CD4-positive, alpha-beta T cell treated with Interleukin-17A for 1 hour (primary cell): ENCODE data around the gene DNAJC1.
A peak's percentile ranks its signal among the peaks of the same experiment; 100 is the strongest.

Experiments
- DNase-seq: peaks from one replicate; pipeline ENCODE4 v3.0.0-alpha.2; 2020

The DNAJC1 gene

DNA sequence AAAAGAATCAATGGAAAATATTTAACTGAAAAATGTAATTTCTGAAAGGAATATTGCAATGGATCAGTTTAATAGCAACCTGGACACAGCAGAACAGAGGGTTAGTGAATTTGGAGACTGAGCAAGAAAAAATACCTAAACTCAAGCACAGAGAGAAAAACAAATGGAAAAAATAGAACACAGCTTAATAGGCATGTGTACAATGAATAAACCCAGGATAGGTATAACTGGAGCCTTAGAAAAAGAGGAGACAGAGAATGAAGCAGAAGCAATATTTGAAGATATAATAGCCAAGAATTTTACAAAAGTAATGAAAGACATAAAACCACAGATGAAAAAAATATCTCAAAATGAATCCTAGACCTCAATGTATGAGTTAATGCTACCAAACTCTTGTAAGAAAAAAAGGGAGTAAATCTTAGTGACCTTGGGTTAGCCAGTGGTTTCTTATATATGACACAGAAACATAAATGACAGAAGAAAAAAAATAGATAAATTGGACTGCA is 2.9 kb upstream of the DNAJC1 start:
- DNase-seq: no peak

GRCh38 chr10:22005763-22006162 is 2.2 kb upstream of the DNAJC1 start:
- DNase-seq: no peak

GRCh38 chr10:22003964-22004281 is 393 bp upstream of the DNAJC1 start:
- DNase-seq: no peak

GRCh38 chr10:22002591-22003176 is 846 bp downstream of the DNAJC1 start:
- DNase-seq: peak; percentile 55

- no peak for DNase-seq
Measured at GRCh38 chr10:21995557-21995956, 8.0 kb downstream of the DNAJC1 start.

DNA sequence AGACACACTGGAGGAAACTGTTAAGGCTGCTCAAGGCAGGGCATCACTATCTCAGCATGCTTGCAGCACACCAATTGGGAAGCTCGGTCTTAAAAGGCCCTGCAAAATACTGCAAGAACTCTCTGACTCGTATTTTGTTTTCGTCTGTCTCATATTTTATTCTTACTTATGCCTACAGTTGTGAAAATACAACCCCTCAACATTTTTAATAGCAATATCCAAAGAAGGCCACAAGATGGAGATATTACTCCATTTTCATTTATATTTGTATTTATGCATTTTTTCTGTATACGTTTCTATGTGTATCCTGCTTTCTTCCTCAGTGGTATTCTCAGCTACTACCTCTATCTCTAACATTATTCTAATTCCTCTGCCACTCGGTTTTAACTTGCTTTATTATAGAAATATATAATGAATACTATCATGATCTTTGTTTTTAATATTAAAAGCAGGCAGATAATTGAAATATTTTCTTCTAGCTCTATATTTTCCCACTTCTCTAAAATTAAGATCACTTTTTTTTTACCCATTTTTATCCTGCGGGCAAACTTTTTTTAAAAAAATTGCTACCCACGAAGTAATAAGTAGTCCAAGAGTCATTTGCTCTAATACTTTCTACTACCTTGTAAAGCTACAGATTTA is 10.0 kb downstream of the DNAJC1 start:
- DNase-seq: peak; percentile 67

DNA sequence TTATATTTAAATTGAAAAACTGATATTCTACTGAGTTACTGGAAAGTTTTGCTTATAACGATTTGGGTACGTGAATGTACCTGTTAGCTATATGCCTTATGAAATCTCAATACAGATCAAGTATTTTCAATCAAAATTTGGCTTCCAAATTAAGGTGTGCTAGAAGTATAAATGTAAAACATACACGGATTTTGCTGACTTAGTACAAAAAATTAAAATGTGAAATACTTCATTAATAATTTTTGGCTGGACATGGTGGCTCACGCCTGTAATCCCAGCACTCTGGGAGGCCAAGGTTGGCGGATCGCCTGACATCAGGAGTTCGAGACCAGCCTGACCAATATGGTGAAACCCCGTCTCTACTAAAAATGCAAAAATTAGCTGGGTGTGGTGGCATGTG is 11.7 kb downstream of the DNAJC1 start:
- no peak for DNase-seq

DNA sequence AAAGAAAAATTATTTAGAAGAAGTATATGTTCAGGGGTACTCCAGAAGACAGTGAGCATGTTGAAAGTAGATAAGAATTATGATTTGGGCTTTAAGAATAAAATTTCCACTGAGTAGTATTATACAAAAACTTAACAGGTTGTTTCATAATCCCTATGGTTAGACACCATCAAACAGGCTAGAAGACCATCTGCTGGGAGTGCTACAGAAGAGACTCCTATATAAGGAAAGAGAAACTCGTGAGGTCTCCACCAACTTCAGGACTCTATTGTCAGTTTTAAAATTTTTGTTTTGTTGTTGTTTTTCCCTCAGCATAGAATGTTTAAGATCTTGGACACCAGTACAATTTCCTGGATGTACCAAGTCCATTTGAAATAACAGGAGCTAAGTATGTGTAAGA is 13.1 kb downstream of the DNAJC1 start:
- DNase-seq: no peak

- DNase-seq: peak; percentile 53
Measured at GRCh38 chr10:21989453-21990154, 13.9 kb downstream of the DNAJC1 start.

DNA sequence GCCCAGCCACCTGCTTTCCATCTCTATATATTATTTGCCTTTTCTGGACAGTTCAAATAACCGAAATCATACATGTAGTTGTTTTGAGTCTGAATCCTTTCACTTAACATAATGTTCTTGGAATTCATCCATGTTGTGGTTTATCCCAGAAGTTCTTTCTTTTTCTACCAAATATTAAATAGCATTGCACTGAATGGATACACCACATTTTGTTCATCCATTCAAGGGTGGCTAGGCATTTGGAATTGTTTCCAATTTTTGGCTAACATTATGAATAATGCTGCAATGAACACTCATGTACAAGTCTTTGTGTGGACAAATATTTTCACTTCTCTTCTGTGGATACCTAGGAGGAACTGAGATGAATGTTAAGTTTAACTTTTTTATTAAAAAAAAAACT is 18.0 kb downstream of the DNAJC1 start:
- no peak for DNase-seq

GRCh38 chr10:21981118-21981517 is 22.4 kb downstream of the DNAJC1 start:
- no peak for DNase-seq

- no peak for DNase-seq
Measured at GRCh38 chr10:21980691-21981090, 22.8 kb downstream of the DNAJC1 start.

DNA sequence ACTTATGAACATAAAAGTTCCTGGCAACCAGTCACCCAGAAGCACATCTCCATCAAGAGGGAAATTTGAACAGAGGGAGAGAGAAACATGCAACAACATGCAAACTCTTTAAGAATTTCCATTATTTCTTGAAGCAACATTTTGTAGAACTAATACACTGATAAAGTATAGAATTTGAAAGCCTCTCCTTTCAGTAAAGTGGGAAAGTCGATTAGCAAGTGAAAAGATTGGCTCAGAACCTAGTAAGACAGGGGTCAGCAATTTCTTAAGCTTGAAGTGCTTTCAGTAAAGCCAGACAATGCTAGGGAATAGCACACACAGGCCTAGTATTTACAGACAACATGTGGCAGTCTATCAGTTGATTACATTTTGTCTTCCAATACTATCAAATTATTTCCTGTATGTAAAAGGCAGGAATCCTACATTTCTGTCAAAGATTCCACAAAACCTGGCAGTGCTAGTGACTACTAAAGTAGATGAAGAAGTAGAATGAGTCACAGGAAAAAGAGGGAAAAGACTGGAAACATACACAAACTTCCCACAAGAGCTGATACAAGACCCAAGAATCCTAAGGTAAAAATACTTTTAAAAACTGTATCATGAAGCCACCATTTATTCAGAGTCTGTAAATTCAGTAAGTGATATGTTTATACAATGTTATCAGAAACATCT is 25.2 kb downstream of the DNAJC1 start:
- no peak for DNase-seq

DNA sequence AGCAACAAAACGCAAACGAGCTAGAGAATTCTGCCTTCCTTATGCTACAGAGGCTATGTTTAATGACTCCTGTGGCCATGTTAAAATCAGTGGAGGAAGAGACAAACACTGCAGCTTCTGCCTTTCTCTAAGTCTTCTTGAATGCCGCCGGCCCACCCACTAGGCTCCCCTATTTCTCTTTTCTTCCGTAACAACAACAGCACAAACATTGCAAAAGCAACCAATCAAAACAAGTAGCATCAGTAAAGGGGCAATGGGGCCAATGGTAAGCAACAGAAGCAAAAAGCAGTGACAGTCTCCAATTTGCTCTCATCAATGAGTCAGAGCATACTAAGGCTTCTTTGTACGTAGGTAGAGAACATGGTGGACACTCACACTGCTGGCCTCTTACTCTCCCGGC is 26.8 kb downstream of the DNAJC1 start:
- no peak for DNase-seq

DNA sequence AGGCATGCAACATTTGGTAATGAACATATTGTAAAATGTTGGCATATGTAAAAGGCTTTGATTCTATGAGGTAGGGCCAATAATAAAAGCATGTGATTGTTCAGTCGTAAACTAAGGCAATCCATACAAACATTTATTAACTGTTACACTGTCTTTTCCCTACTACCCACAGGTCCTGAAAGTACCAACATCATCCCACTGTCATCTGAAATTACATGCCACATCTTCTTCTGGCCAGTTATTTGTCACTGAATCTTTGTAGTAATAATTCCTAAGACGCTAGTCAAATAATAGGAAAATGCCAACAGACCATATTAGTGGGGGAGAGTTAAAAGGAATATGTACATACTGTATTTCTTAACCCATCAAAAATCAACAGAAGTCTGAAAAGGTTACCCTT is 27.2 kb downstream of the DNAJC1 start:
- DNase-seq: no peak

DNA sequence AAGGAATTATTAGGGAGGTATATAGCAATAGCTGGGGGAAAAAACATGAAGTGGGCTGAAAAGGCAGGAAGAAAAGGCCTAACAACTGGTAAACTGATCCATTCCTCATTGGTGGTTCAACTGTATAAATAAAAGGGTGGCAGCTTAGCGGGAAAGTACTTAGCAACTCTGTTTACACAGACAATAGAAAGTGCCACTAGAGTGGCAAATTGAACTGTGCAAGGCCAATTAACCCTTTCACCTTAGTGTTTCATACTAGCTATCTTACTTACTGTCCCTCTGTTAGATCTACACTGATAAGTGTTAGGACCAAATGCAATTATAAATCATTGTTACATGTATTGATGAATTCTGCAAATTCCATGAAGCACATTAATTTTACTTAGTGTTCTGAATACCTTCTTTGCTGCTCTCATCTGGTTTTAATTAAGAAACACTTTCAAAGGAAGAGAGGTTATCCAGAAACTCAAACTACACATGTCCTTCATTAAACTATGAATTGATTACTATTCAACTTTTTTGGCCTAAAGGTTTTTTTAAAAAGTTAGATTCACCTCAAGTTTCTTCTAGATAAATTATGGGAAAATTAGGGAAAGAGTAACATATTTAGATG is 28.0 kb downstream of the DNAJC1 start:
- DNase-seq: no peak

DNA sequence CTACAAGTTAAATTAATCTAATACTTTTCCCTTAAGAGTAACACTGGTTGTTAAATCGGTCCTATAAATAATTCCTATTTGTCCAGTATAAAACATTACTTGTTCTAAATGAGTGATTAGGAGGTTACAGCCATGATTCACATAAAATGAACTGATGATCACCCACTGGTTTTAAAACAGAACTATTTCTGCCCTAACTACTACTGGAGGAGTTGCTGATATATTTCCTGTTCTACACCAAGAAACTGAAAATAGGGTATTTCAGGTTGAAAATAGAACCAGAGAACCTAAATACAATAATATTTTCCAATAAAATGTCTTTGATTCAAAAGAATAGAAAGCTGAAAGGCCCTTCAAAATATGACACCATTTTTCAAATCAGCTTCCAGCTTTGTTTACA is 30.9 kb downstream of the DNAJC1 start:
- DNase-seq: no peak

DNA sequence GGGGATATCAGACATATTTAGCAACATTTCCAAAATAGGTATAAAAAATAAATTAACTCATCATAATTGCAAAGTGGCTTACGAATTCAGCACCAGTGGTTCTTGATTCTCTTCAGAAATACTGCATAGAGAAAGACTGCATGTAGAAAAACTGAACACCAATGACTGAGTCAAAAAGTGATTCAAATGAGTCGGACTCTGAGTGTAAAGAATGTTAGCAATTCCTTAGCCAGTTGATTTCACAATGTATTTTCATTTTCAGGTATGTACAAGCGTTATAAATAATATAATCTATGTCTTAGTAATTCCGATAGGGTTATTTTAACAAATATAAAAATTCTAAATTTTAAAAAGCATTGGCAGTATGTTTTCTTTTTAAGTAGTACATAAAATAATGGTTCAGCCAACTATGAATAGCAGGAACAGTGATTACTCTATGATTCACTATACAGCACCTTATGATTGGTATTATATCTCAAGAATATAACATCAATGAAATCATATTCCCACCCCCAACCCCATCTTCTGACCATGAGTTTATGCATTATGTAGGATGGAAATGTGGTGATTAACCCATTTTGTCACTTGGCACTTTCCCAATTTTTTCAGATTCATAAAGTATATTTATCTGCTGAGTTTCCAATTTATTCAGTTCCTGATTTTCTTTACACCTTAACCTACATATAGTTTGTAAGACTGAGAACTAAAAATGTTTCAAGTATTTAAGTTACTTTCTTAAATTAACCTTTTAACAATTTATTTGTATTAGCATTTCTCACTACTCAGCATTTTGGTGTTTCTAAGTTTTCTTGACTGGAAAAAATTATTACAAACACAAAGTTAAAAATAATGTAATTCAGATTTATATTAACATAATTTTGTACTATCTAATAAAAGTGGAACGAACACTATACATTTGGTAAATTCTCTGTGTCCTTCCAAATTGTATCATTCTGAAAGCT is 33.9 kb downstream of the DNAJC1 start:
- no peak for DNase-seq

DNA sequence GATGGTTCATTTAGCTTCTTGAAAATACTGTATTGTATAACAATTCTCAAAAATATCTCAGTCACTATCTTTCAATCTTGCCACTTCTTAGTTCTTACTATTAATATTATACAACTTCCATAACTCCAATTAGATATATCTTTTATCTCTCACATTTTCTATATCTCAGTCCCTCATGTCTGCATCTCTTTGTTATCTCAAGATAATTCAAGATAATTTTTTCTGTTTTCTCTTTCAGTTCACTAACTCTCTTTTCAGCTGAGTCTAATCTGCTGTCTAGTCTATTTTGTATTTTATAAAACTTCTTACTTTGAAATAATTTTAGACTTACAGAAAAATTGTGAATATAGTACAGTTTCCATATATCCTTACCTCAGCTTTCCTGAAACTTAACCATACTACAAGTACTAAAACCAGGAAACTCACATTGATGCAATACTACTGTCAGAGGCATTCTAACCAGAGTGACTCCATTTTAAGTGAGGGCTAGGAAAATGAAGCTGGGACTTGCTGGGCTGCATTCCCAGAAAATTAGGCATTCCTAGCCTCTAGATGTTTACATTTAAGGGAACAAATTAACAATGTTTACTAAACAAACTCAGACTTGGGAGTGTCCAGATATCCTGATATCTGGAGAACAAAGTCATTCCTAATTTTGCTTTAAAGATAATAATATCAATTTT is 38.4 kb downstream of the DNAJC1 start:
- no peak for DNase-seq

- no peak for DNase-seq
Measured at GRCh38 chr10:21962358-21962757, 41.2 kb downstream of the DNAJC1 start.

- DNase-seq: no peak
Measured at GRCh38 chr10:21961847-21962246, 41.7 kb downstream of the DNAJC1 start.

- DNase-seq: no peak
Measured at GRCh38 chr10:21959998-21960397, 43.5 kb downstream of the DNAJC1 start.
